HG03571 (cell line): Measurements from ENCODE around the gene NAGLU.

ENCODE experiments used
- ATAC-seq: cut with Tn5 transposase; IDR thresholded peaks from one replicate; pipeline ENCODE4 v1.9.1; 2021; ENCODE audit not compliant: unreplicated experiment

NAGLU gene

DNA sequence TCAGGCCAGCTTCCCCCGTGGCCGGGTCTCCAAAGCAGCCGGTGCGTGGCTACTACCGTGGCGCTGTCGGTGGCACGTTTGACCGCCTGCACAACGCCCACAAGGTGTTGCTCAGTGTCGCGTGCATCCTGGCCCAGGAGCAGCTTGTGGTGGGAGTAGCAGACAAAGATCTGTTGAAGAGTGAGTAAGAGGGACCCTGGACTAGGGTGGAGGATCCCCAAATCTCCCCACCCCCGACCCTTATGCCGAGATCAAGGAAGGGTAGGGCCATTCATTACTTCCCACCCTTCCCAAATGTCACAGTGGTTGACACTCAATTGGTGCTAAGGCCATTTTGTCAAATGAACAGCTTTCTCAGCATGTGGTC lies 27.1 kb downstream of the NAGLU start:
- no peak for ATAC-seq

- ATAC-seq: no peak
Observed at GRCh38 chr17:42563543-42563942, 27.5 kb downstream of the NAGLU start.

DNA sequence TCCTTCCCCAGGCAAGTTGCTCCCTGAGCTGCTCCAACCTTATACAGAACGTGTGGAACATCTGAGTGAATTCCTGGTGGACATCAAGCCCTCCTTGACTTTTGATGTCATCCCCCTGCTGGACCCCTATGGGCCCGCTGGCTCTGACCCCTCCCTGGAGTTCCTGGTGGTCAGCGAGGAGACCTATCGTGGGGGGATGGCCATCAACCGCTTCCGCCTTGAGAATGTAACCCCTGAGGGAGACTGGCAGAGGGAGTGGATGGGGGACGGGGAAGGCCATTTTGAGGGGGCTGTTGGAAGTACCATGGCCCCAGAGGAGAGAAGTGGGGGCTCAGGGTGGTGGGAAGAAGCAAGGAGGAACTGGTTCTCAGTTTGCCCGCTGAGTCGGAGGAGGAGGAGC lies 27.9 kb downstream of the NAGLU start:
- ATAC-seq: no peak

- ATAC-seq: no peak
Observed at GRCh38 chr17:42564815-42565522, 28.9 kb downstream of the NAGLU start.

- no peak for ATAC-seq
Observed at GRCh38 chr17:42565523-42566214, 29.6 kb downstream of the NAGLU start.

- no peak for ATAC-seq
Observed at GRCh38 chr17:42566215-42566882, 30.3 kb downstream of the NAGLU start.

DNA sequence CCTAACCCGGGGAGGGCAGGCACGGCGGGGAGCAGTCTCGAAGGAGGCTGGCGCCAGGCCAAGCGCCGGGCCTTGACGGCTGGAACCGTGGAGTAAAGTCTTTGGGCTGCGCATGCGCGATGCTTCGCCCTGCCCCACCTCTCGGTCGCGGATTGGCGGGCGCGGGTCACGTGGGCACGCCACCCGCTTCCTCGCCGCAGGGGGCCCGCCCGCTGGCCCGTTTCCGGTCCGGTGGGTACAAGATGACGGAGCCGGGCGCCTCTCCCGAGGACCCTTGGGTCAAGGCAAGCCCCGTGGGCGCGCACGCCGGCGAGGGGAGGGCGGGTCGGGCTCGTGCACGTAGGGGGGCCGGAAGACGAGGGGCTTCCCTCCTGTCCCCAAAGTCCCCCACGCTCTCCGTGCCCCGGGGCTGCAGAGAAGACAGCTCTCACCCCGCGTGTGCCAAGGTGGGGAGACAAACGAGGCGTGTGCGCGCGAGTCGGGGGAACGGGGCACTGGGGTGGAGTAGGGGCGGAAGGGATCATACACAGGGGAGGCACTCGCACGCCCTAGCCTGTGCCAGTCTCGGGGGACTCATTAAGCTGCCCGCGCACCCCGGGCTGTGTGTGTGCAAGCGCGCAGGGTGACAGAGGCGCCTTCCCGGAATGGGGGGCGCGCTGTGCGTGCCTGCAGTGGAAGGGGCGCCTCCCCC lies 31.0 kb downstream of the NAGLU start, which contains the start of gene MLX:
Gene MLX (plus strand): TSS at position 218 of the 691 bp plus-strand sequence. CDS start 25 bp downstream, at position 243.
- peak; percentile 47 for ATAC-seq

DNA sequence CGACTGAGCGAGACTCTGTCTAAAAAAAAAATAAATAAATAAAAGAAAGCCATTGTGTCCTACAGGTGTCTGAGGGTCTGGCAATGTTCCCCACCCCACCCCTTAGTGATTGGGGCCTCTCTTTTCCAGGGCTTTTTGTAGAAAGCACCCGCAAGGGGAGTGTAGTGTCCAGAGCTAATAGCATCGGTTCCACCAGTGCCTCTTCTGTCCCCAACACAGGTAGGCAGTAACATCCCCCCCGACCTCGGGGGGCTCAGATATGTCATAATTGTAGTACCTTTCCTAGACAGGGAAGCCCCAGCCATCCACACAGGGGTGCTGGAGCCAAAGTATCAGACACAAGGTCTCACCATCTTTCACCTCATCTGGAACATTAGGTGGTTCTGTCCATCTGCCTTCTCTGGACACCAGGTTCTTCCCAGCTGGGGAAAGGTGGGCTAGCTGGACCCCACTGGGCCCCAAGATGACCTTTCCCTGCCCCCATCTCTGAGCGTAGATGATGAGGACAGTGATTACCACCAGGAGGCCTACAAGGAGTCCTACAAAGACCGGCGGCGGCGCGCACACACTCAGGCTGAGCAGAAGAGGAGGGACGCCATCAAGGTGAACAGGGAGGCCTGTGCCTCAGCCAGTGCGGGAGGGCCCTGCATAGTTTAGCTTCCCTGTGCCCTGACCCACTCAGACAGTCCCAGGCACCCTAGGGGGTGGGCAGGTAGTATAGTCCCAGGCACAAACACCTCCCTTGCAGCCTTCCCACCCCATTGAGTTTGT lies 32.5 kb downstream of the NAGLU start:
- no peak for ATAC-seq

- no peak for ATAC-seq
Observed at GRCh38 chr17:42571435-42572225, 35.6 kb downstream of the NAGLU start.

- ATAC-seq: no peak
Observed at GRCh38 chr17:42573095-42573494, 37.1 kb downstream of the NAGLU start.

- no peak for ATAC-seq
Observed at GRCh38 chr17:42574463-42574862, 38.4 kb downstream of the NAGLU start.

DNA sequence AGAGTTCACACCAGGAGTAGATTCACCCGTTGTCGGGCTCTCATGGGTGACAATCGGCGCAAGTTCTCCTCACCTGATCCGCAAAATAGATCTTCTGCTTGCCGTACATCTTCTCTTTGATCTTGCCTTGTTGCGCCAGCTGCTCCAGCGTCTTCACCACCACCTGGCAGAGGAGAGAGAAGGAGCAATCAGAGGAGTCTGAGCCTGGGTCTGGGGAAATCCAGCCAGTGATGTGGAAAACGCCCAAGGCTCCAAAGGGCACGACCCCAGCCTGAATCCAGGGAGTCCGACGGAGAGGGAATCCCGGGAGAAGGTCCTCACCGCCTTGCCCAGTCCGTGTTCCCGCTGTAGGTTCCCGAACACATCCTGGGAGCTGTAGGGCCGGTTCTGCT lies 41.1 kb downstream of the NAGLU start:
- ATAC-seq: no peak

DNA sequence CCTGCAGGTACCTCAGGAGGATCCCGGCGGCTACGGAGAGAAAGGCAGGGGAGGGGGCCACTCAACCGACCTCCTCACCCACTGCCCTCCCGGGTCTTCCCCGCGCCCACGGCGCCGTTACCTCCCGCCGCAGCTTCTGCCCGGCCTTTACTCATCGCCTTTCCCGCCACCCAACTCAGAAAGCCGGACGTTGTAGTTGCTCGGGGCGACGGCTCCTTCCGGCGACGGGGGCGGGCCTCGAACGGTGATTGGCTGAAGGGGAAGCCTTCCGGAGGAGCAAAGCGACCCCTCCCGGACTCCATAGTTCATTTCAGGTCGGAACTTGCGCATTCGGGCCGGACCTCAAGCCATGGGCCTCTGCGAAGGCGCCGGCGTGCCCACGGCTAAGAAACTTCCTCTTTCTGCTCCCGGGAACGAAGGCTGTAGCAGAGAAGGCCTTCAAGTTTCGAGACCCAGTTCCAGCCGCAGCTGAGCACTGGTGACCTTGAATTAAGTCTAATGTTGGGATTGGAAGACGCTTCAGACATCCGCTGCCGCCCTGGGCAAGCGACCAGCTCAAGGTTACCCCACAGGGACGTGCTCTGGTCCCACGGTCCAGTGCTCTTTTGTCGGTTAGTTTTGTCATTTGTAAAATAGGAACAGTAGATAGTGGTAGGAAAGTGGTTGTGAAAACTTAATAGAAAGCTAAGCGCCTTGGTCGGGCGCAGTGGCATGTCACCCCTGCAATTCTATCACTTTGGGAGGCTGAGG lies 41.7 kb downstream of the NAGLU start, which contains the start of gene PSMC3IP:
Gene PSMC3IP (minus strand): TSS at position 198 of the 750 bp plus-strand sequence. CDS start 43 bp downstream, at position 155.
- ATAC-seq: peak; percentile 65

DNA sequence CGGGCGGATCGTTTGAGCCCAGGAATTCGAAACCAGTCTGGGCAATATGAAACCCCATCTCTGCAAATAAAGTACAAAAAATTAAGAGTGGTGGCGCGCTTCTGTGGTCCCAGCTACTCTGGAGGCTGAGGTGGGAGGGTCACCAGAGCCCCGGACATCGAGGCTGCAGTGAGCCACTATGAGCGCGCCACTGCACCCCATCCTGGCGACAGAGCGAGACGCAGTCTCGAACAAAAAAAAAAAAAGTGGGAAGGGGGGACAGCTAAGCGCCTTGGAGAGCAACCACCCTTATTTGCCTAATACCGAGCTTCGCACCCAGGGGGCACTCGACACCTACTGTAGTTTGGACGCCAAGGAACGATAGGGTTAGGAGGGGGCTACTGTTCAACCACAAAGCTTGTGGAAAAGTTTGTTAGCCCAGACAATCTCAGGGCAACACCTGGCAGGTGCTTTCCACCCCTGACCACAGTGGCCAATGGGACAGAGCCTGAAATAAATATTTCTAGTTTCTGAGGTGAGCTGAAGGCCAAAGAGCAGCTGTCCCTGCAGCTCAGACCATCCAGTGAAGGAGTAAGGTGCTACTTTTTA lies 42.3 kb downstream of the NAGLU start:
- ATAC-seq: no peak

- no peak for ATAC-seq
Observed at GRCh38 chr17:42579794-42580551, 43.9 kb downstream of the NAGLU start.

DNA sequence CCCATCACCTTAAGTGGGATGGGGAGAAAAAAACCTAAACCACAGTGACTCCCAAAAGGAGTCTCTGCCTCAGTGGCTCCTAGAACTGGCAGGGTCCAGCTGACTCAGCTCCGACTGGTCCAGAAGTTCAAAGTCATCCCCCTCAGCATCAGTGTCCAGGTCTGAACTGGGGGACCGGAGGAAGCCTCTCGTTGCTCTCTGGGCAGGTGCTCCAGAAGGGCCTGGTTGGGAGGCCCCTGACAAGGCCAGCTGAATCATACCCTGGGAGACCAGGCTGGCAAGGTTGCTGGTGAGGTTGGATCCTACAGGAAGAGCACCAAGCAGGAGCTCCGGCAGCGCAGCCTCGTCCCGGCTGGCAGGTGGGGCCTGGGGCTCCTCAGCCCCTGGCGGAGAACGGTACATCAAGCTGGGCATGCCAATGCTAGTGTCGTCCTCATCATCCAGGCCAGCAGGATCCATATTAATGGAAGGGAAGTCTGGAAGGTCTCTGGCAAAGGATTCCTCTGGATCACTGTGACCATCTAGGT lies 45.8 kb downstream of the NAGLU start:
- ATAC-seq: no peak

GRCh38 chr17:42584880-42585279 lies 48.8 kb downstream of the NAGLU start:
- no peak for ATAC-seq

DNA sequence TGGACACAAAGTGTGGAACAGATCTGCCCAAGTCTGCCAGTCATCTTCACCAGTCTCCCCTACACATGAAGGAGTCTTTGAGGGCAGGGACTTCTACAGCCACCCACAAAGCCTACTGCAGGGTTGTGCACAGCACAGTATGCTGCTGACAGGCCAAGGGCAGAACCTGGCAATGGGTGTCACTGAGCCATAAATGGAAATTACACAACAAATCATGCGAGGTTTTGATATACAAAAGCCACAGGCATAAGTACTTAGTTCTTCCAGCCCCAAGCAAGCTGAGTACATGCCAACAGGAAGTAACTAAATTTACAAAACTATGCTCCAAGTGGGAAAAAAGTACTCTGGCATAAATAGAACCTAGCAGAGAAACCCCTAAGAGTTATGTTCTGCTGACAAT lies 49.3 kb downstream of the NAGLU start:
- ATAC-seq: no peak
